ENCODE measurements around the gene DNAJC6.
"Not testable (repeated sequence)": the region's sequence is repeated elsewhere in the genome, so short reads cannot be mapped to it uniquely, and the experiment has no call there.

DNAJC6 gene
- 6.3 to 12.3 reads per million in 2 donors for total RNA-seq

GRCh38 chr1:65309304-65310077 is at the start of gene DNAJC6:
Gene DNAJC6 (plus strand): TSS chr1:65309543. CDS start chr1:65309746, 203 bp downstream.
- DNase-seq: no peak

DNA sequence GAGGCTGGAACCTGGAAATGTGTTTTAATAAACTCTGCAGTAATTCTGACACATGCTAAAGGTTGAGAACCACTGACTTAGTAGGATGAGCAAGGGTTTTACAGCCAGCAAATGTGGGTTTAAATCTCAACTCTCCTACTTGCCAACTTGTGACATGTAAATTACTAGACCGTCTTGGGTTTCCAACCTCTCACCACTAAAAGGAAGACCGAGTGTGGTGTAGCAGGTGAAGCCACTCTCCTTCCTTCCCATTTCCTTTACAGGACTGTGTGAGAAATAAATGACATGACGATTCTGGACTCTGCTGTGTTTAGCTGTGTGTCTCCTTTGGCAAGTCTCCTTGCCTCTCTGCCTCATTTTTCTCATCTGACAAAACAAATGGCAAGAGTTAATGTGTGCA is 49.5 kb upstream of the DNAJC6 start:
- DNase-seq: no peak

DNA sequence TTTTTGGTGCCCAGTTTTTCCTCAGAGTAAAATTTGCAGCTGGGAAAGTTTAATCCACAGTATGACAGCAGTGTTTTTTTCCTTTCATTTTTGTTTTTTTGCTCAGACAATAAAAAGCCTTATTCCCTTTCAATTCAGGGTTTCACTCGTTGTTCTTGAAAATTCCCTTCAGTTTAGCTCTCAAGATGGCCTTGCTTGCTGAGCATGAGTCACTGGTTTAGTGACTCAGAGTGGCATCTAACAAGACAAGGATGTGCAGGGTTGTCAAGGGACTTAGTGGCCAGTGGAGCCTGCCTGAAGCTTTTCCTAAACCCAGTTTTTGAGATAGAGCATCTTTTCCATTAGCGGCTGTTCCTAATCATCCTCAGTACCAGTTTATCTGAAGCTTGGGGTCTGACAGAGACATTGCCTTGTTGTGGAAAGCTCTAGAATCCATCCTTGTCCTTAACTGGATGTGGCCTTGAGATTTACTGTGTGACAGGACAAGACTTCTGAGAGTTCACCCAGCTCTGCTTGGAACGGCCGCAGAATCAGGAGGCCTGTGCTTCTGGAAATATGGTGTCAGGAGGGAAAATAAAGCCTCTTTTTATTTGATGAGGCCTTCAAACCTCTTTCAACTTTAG is 48.4 kb upstream of the DNAJC6 start:
- no peak for DNase-seq

DNA sequence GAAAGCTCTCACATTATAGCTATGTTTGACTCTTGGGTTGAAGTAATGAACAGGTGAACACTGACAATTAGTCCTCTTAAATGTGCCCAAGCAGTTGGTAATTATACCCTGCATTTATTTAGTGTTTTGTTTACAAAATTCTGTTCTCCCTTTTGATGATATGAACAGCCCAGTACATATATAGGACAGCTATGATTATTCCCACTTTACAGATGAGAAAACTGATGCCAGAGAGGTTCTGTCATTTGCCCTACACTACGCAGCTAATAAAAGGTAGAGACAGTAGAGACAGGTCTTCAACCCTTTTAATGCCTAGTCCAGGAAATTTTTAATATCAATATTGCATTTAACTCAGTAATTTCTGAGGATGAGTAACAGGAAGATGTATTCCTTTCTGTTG is 46.1 kb upstream of the DNAJC6 start:
- no peak for DNase-seq

DNA sequence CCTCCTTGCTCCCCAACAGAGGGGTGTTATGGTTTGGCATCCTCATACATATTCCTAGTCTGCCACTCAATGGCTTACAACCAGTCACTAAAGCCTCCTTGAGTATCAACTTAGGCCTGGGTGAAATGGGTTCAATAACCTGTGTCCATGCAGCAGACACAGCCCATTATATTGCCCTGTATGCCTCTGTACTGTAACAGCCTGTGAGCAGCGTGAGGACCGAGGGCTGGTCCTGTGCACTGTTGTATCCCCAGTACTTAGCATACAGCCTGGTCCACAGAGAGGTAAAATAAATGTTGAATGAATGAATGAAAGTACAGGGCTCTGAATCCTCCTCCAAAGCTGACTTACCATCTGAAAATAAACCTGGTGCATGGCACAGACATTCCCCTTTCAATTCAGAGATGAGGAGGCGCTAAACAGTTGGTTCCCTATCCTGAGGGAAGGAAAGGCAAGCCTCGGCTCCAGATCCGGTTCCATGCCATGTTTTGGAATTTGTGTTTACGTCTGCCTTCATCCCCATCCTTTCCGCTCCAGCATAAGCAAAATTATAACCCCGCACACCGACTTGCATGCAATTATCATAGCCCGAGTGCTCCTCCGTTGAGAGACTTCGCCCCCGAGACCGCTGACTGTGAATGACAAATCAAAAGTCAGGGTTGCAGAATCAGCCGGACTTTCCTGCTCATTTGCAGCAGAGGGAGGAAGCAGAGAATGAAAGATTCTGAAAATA is 45.0 kb upstream of the DNAJC6 start:
- DNase-seq: no peak

GRCh38 chr1:65265296-65265650 is 44.1 kb upstream of the DNAJC6 start:
- no peak for DNase-seq

DNA sequence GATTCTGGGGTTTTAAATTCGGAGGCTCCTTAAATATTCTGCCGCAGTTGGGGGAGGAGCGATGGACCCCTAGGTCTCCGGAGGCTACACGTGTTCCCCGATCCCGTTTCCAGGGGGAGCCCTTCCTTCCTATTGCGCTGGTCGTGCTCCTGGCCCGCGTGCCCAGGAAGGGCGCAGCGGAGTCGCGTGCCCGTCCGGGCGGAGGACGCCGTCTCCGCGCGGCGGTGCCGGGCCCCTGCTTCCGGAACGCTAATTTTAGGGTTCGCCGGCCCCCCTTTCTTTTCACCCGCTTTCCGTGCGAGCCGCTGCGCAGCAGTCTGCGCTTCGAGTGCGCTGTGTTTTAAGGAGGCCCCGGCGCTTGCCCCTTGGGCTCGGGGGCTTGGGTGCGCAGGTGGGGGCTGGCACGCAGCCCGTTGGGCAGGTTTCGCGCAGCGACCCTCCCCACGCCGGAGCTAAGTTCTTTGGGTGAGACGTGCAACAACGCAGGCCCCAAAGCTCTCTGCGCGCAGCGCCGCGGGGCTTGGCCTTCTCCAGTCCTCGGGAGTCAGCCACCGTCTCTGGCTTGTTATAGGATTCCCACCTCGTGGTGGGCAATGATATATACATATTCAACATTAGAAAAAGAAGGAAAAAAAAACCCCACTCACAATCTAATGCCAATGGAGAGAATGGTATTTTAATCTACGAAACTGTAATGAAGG is 43.5 kb upstream of the DNAJC6 start:
- DNase-seq: peak; percentile 18

DNA sequence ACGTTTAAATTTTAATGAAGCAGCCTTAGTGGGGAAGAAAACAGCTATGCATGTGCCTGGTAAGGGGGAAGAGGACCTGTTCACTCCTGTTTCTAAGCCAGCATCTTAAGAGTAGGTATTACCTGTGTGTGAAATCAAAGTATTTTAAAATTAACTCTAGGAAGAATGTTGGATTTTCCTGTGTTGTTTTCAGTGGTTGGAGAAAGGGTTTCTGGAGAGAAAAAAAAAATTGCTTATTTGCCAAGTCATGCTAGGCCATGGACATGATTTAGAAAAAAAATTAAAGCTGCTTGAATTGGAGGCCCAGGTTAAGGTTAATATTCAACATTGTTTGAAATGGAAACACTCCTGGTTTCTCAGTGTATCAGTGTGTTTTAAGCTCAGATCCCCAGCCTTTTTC is 42.9 kb upstream of the DNAJC6 start:
- DNase-seq: no peak

DNA sequence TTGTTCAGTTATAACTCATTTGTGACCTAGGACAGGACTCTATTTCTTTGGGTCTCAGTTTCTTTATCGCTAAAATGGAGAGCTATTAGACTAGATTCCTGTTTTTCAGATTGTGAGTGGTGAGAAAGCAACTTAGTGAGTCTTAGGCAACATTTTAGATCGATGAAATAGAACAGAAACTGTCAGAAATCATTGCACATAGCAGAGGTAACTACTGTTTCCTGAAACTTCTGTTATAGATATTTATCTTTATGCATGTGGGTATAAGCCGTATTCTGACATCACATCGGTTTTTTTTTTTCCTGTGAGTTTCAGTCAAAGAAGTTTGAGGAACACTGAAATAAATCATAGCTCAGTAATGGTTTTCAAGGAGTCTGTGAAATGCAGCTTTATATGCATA is 42.1 kb upstream of the DNAJC6 start:
- no peak for DNase-seq

DNA sequence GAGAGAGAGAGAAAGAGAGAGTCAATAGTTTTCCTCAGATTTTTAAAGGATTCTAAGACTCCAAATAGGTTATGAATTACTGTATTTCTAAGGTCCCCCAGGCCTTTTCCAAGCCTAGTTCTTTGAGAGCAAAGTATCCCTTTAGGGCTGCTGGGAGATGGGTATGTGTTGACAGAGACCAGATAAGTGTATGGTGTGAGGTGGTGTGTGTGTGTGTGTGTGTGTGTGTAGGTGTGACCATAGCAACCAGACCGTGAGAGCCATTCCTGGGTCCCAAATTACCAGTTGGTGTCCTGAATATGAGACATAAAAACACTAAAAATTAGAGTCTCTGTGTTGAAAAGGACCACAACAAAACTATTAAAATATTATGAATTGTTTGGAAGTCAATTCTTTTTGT is 41.7 kb upstream of the DNAJC6 start:
- DNase-seq: no peak

GRCh38 chr1:65269612-65270011 is 39.7 kb upstream of the DNAJC6 start:
- no peak for DNase-seq

DNA sequence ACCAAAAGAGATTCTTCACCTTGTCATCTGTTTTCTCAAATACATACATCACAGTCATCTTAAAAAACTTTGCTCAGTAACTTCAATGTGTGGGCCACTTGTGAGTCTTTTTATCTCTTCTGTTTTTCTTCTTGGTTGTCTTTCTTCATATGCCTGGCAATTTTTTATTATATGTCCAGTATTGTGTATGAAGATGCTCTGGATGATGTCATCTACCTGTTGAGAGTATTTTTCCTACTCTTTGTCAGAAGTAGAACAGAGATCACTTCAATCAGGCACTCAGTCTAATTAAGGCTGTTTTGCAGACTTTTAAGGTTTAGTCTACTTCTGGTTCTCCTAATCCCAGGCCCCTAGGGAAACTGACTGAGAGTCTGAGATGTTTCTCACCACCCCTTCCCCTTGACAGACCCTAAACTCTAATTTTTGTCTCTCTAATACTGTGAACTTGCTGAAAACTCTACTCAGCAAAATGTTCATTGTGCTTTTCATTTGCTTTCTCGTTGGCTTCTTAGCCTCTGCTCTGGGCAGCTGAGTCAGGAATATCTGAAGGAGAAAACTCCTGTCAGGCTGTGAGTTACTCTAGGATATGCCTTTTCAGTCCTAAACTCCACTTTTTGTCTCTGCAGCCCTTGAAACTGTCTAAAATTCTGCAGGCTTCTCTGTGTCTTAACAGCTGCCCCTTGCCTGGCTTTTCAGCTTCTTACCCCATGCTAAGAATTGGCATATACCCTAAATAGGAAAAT is 33.0 kb upstream of the DNAJC6 start:
- no peak for DNase-seq

- DNase-seq: no peak
Measured at GRCh38 chr1:65277605-65278347, 31.6 kb upstream of the DNAJC6 start.

GRCh38 chr1:65278376-65279069 is 30.8 kb upstream of the DNAJC6 start:
- no peak for DNase-seq

DNA sequence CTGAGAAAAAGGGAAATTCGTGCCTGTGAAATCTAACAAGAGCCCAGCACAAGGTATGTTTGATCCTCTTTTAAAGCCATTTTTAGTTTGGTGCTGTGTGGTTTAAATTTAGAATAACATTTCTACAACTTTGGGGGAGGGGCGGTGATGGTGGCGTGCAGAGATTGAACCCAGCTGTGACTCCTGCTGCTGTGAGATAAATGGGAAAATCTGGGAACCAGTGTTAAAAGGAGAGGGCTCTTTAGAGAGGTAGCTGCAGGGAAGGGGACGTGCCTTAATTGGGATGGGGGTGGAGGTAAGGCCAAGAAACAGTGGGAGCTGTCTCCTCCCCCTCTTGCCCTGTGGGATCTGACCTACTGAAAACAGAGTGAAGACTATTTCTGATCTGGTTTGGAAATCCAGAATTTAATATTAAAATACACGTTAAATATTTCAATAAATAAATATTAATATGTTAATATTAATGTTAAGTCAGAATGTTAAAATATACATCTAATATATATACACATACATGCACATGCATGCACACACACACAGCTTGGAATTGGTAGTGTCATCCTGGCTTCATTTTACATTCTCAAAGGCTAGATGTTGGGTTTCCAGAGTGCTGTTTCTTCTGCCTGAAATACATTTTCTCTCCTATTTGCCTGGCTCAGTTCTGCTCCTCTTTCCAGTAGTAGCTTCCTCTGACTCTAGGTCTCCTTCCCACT is 30.1 kb upstream of the DNAJC6 start:
- DNase-seq: no peak

DNA sequence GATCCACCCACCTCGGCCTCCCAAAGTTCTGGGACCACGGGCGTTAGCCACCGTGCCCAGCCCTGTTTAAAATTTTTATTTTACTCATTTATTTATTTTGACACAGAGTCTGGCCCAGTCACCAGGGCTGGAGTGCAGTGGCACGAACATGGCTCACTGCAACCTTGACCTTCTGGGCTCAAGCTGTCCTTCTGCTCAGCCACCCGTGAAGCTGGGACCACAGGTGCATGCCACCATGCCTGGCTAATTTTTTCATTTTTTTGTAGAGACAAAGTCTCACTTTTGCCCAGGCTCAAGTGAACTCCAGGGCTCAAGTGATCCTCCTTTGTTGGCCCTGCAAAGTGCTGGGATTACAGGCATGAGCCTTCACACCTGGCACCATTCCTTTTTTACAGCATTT is 27.5 kb upstream of the DNAJC6 start:
- no peak for DNase-seq

DNA sequence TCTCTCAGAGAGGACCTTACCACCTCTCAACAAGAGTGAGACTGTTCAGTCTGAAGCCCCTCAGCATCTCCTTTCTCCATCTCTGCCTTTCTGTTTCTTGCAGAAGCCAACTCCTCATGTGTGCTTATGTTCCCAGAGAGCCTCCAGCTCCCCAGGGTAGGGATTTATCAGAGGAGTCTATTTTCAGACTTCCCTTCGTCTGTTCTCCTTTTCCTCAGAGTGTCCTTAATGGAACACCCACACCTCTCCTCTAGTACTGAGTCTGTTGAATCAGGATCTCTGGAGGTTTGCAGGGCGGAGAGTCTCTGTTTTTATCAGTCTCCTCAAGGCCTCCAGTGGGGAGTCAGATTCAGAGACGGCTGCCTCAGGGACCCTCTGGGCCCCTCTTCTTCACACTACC is 25.1 kb upstream of the DNAJC6 start:
- DNase-seq: no peak

GRCh38 chr1:65289449-65289848 is 19.9 kb upstream of the DNAJC6 start:
- DNase-seq: no peak

GRCh38 chr1:65291818-65292217 is 17.5 kb upstream of the DNAJC6 start:
- not testable (repeated sequence) for DNase-seq

- DNase-seq: no peak
Measured at GRCh38 chr1:65292861-65293593, 16.3 kb upstream of the DNAJC6 start.

Measured in activated gamma-delta T cell (primary cell).